Left lung (tissue), 8 donors: ENCODE data around the gene GCK. TPM values are rescaled to one million over a fixed set of nuclear protein-coding genes. Genes with fewer than 3 reads are reported as not detected.

Experiments
- polyA plus RNA-seq, 6 donors: library from polyadenylated mRNA; unstranded; fragments of 120-200 nt; gene quantifications; one replicate each; pipeline ENCODE4 v1.2.1, GENCODE V29; 2013; ENCODE audit not compliant: insufficient read length in 6 of 6
- total RNA-seq, 2 donors: library from RNA; stranded (reverse); fragmentation: NEBNext Ultra II Directional; extraction: Animal tissue kit (Norgen Biotek cat#: 25700); gene quantifications; one replicate each; pipeline ENCODE4 v1.2.1, GENCODE V29; 2021
- donor health status: DM: no; HTN: yes; CAD: no.
- donor health status: DM: no; HTN: no; CAD: no.

Gene GCK
- total and polyA plus RNA-seq, 8 donors, result 0.34 to 4.1 (median 2.5) TPM

Other genes with a start within 250 kb of the GCK start
- gene SPDYE1, start 191.5 kb downstream of the GCK start, total RNA-seq, result not detected
- 1 to 10 TPM; 1.4 to 2.5 (median 1.8) TPM for gene SPDYE1, start 191.5 kb downstream of the GCK start, polyA plus RNA-seq
- gene DBNL, start 144.7 kb downstream of the GCK start, total RNA-seq, result 100 to 1,000 TPM in 1 of 2 donors, 10 to 100 TPM in 1; 93.3 to 119 TPM
- 10 to 100 TPM; 57.2 to 81.1 (median 67.3) TPM for gene DBNL, start 144.7 kb downstream of the GCK start, polyA plus RNA-seq
- under 1 TPM in 1 of 2 donors, not detected in 1; 0.79 TPM for gene PGAM2, start 123.9 kb downstream of the GCK start, total RNA-seq
- gene PGAM2, start 123.9 kb downstream of the GCK start, polyA plus RNA-seq, result under 1 TPM in 5 of 6 donors, not detected in 1; 0.24 to 0.61 (median 0.46) TPM
- gene POLM, start 106.9 kb downstream of the GCK start, total RNA-seq, result 10 to 100 TPM; 16.7 to 26.4 TPM
- 10 to 100 TPM; 20.0 to 29.6 (median 28.6) TPM for gene POLM, start 106.9 kb downstream of the GCK start, polyA plus RNA-seq
- 100 to 1,000 TPM; 167 to 195 TPM for gene AEBP1, start 85.1 kb downstream of the GCK start, total RNA-seq
- gene AEBP1, start 85.1 kb downstream of the GCK start, polyA plus RNA-seq, result 10 to 100 TPM; 53.6 to 77.7 (median 61.2) TPM
- 100 to 1,000 TPM in 1 of 2 donors, 10 to 100 TPM in 1; 68.3 to 115 TPM for gene POLD2, start 65.9 kb downstream of the GCK start, total RNA-seq
- gene POLD2, start 65.9 kb downstream of the GCK start, polyA plus RNA-seq, result 100 to 1,000 TPM in 5 of 6 donors, 10 to 100 TPM in 1; 97.3 to 116 (median 111) TPM
- 1 to 10 TPM; 1.5 to 1.8 TPM for gene MYL7, start 48.1 kb downstream of the GCK start, total RNA-seq
- gene MYL7, start 48.1 kb downstream of the GCK start, polyA plus RNA-seq, result 1 to 10 TPM in 1 of 6 donors, under 1 TPM in 3, not detected in 2; 0.82 to 5.5 (median 0.88) TPM
- 10 to 100 TPM; 66.7 to 88.2 TPM for gene YKT6, start 11.5 kb upstream of the GCK start, total RNA-seq
- 10 to 100 TPM; 57.0 to 79.9 (median 62.3) TPM for gene YKT6, start 11.5 kb upstream of the GCK start, polyA plus RNA-seq
- gene CAMK2B, start 136.2 kb upstream of the GCK start, total RNA-seq, result under 1 TPM; 0.17 to 0.18 TPM
- 1 to 10 TPM in 1 of 6 donors, under 1 TPM in 5; 0.49 to 1.1 (median 0.61) TPM for gene CAMK2B, start 136.2 kb upstream of the GCK start, polyA plus RNA-seq